Ishikawa (cell line): ENCODE measurements around the gene LCA5.

Source experiments
- CEBPB ChIP-seq: IDR thresholded peaks from 2 replicates; pipeline ENCODE4 v1.6.1; 2012
- CREB1 ChIP-seq: IDR thresholded peaks from 2 replicates; pipeline ENCODE4 v1.6.1; 2012; ENCODE audit warnings: low read depth
- EGR1 ChIP-seq: IDR thresholded peaks from 2 replicates; pipeline ENCODE4 v1.6.1; 2012
- EP300 ChIP-seq: IDR thresholded peaks from 2 replicates; pipeline ENCODE4 v1.6.1; 2012; ENCODE audit warnings: borderline replicate concordance
- FOXM1 ChIP-seq: IDR thresholded peaks from 2 replicates; pipeline ENCODE4 v1.6.1; 2012; ENCODE audit warnings: low read depth, borderline replicate concordance
- NFIC ChIP-seq: IDR thresholded peaks from 2 replicates; pipeline ENCODE4 v1.6.1; 2012
- RAD21 ChIP-seq: IDR thresholded peaks from 2 replicates; pipeline ENCODE4 v1.6.1; 2012; ENCODE audit warnings: low read depth
- TAF1 ChIP-seq: IDR thresholded peaks from 2 replicates; pipeline ENCODE4 v1.6.1; 2012; ENCODE audit warnings: low read depth, mild to moderate bottlenecking
- TCF12 ChIP-seq: IDR thresholded peaks from 2 replicates; pipeline ENCODE4 v1.6.1; 2012; ENCODE audit warnings: low read depth
- TEAD4 ChIP-seq: IDR thresholded peaks from 2 replicates; pipeline ENCODE4 v1.6.1; 2012
- YY1 ChIP-seq: IDR thresholded peaks from 2 replicates; pipeline ENCODE4 v1.6.1; 2012; ENCODE audit warnings: low read depth
- ZBTB7A ChIP-seq: IDR thresholded peaks from 2 replicates; pipeline ENCODE4 v1.6.1; 2012; ENCODE audit warnings: low read depth
- TF ChIP-seq, protein P1 (sequence below): IDR thresholded peaks from 2 replicates; pipeline ENCODE4 v1.6.1; 2012; ENCODE audit warnings: low read depth, mild to moderate bottlenecking
- TF ChIP-seq, protein P2 (sequence below): IDR thresholded peaks from 2 replicates; pipeline ENCODE4 v1.6.1; 2012
- TF ChIP-seq, protein P3 (sequence below): IDR thresholded peaks from 2 replicates; pipeline ENCODE4 v1.6.1; 2012

The LCA5 gene

DNA sequence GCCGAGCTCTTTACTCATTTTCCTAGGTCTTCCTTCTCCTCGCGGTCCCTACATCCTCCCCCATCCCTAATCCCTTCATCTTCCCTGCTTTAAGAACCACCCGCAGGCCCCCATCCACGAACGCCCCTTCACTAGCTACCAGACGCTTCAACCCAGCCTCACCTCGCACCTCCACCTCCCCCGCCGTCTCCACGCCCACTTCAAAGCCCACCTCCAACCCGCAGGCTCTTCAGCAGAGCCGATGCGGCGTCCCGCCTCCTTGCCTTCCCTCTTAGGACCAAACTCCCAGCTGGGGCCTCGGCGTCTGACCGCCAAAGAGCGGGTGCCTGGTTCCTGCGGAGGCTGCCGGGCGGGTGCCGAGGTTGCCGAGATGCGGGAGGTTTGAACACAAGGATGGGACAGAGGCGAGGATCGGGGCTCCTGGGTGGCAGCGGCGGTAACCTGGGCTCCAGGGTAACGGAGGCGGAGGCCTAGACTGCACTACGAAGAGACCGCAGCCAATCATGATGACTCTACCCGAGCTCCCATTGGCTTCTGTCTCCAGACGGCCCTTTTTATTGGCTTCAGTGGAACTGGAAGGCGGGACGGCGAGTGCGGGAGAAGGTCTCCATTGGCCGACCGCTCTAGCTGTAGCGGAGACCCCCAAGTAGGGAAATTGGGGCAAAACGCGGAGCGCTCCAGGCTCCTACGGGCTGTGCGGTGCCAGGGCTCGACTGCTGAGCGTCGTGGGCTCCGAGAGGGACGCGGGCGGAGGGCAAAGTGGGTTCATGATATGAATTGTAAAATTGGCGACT lies at the start of gene LCA5:
TSS of gene LCA5 (minus strand) at position 477 of the 794 bp plus-strand sequence. CDS start 18,536 bp downstream, outside the sequence.
- no peak for TF ChIP-seq FOXM1
- no peak; the same call in 1 of the 2 replicates for TF ChIP-seq YY1
- 0 out of 2 replicates have a peak, but pooled peaks have one; percentile 34 for TF ChIP-seq EGR1
- no peak; the same call in 1 of the 2 replicates for TF ChIP-seq TAF1
- TF ChIP-seq, protein P1, sequence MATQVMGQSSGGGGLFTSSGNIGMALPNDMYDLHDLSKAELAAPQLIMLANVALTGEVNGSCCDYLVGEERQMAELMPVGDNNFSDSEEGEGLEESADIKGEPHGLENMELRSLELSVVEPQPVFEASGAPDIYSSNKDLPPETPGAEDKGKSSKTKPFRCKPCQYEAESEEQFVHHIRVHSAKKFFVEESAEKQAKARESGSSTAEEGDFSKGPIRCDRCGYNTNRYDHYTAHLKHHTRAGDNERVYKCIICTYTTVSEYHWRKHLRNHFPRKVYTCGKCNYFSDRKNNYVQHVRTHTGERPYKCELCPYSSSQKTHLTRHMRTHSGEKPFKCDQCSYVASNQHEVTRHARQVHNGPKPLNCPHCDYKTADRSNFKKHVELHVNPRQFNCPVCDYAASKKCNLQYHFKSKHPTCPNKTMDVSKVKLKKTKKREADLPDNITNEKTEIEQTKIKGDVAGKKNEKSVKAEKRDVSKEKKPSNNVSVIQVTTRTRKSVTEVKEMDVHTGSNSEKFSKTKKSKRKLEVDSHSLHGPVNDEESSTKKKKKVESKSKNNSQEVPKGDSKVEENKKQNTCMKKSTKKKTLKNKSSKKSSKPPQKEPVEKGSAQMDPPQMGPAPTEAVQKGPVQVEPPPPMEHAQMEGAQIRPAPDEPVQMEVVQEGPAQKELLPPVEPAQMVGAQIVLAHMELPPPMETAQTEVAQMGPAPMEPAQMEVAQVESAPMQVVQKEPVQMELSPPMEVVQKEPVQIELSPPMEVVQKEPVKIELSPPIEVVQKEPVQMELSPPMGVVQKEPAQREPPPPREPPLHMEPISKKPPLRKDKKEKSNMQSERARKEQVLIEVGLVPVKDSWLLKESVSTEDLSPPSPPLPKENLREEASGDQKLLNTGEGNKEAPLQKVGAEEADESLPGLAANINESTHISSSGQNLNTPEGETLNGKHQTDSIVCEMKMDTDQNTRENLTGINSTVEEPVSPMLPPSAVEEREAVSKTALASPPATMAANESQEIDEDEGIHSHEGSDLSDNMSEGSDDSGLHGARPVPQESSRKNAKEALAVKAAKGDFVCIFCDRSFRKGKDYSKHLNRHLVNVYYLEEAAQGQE: no peak
- TF ChIP-seq, protein P2, sequence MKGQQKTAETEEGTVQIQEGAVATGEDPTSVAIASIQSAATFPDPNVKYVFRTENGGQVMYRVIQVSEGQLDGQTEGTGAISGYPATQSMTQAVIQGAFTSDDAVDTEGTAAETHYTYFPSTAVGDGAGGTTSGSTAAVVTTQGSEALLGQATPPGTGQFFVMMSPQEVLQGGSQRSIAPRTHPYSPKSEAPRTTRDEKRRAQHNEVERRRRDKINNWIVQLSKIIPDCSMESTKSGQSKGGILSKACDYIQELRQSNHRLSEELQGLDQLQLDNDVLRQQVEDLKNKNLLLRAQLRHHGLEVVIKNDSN: no peak
- no peak for TF ChIP-seq NFIC
- peak; percentile 48; the same call in 1 of the 2 replicates for TF ChIP-seq ZBTB7A
- TF ChIP-seq, protein P3, sequence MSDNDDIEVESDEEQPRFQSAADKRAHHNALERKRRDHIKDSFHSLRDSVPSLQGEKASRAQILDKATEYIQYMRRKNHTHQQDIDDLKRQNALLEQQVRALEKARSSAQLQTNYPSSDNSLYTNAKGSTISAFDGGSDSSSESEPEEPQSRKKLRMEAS: peak; percentile 59
- TF ChIP-seq CEBPB: no peak
- no peak for TF ChIP-seq EP300
- no peak for TF ChIP-seq TCF12
- TF ChIP-seq TEAD4: no peak

DNA sequence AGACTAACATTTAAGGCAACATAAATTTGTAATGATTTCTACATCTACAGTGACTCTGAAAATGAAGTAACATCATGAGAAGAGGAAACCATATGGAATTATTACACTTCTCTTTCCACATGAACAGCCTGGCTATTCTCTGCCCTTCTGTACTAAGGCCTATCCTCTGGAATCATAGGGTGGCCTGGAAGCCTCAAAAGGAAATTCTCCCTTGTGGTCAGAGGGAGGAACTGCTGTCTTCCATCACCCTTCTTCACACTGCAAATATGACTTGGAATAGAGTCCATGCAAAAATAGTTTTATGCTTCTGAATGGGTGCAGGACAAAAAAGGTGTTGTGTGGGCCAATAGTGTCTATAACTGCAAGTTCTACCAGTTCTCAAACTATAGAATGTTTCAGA lies 49.3 kb upstream of the LCA5 start:
- no peak for TF ChIP-seq CREB1
- peak; percentile 9; the same call in 1 of the 2 replicates for TF ChIP-seq RAD21

DNA sequence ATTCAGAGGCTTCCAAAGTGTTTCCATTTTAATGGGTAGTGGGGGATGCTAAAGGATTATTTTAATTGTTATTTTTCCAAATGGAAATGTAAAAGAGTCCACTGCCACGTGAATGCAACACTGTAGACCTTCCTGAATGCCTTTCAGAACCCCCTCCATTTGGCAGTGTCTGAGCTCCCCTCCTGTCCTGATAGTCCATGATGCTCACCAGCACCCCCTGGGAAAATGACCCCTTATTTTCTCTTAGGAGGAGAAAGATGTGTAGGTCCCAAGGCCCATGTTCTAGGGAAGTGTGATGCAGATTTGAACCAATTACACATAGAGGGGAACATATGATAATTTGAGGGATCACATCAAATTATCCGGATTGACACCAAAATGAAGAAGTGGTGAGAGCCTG lies 47.1 kb upstream of the LCA5 start:
- TF ChIP-seq, protein P3: no peak
- no peak for TF ChIP-seq NFIC
- TF ChIP-seq CEBPB: no peak
- no peak for TF ChIP-seq CREB1
- TF ChIP-seq ZBTB7A: no peak
- no peak for TF ChIP-seq FOXM1
- TF ChIP-seq TAF1: no peak
- TF ChIP-seq RAD21: no peak
- TF ChIP-seq, protein P1: no peak
- TF ChIP-seq EGR1: no peak
- TF ChIP-seq EP300: no peak
- TF ChIP-seq YY1: no peak
- TF ChIP-seq, protein P2: no peak
- TF ChIP-seq TEAD4: no peak
- no peak for TF ChIP-seq TCF12

DNA sequence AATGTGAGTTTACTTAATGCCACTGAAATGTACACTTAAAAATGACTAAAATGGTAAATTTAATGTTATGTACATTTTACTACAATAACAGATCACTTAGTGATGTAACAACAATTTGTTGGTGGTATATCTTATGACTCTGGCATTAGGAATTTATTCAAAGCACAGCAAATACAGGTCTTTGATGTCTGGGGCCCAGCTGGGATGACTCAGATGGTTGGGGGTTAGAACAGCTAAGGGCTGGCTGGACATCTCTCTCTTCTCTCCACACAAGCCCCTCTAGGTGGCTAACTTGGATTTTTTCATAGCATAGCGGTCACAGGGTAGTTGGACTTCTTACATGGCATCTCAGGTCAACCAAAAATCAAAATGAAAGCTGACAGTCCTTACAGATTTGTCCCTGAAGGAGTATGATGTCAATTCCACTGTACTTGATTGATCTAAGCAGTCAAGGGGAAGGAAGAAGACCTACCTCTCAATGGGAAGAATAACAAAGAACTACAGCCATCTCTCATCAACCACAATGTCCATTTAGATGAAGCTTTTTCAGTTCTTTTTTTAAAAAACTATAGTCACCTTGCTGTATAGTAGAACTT lies 37.5 kb upstream of the LCA5 start:
- TF ChIP-seq YY1: no peak
- no peak for TF ChIP-seq TCF12

DNA sequence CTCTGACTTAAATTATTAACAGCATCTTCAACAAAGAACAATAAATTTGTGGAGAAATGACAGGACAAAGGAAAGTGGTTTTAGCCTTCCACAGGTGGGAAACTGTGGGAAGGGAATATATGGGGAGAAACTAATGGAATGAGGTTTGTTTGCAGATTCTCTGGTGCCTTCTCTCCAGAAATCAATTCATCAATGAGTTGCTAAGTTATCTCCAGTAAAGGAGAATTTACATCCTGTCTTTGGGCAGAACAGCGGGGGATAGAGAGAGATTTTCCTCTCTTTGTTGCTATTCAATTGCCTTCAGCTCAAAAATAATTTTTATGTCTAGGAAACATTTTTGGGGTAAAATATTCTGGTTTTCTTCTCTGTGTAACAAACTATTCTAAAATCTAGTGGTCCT lies 36.9 kb upstream of the LCA5 start:
- no peak for TF ChIP-seq CEBPB
- TF ChIP-seq EGR1: no peak
- no peak for TF ChIP-seq FOXM1
- no peak for TF ChIP-seq TCF12
- TF ChIP-seq, protein P1: no peak
- TF ChIP-seq CREB1: no peak
- TF ChIP-seq NFIC: no peak
- no peak for TF ChIP-seq RAD21
- TF ChIP-seq TAF1: no peak
- TF ChIP-seq, protein P3: no peak
- no peak for TF ChIP-seq YY1
- TF ChIP-seq, protein P2: no peak
- TF ChIP-seq TEAD4: no peak
- no peak for TF ChIP-seq ZBTB7A
- TF ChIP-seq EP300: no peak
